GM18505 (cell line): ENCODE data around the gene RELCH.

ENCODE experiments used
- ATAC-seq: cut with Tn5 transposase; IDR thresholded peaks from one replicate; pipeline ENCODE4 v1.9.1; 2021; ENCODE audit not compliant: unreplicated experiment
- POLR2A ChIP-seq: IDR thresholded peaks from 4 replicates; pipeline ENCODE4 v1.6.1; 2011; ENCODE audit warnings: borderline replicate concordance; ENCODE audit not compliant: insufficient read depth, insufficient read length; ENCODE audit errors: extremely low read depth

Gene RELCH

DNA sequence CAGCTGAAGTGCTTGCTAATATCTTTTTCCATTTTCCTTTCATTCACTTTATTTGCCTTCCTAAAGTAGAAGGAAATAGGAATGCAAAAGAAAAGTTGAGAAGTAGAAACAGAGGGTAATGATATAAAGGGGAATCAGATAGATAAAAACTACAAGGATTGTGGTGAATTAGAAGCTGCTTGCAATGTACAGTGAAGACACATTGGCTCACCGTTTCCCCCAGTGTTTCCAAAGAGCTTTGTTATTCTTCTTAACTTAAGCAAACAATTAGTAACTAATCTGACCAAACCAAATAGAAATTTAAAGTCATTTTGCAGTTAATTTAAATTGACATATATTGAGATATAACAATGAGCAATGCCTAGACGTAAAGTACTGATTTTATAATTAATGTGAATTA, 63.4 kb downstream of the RELCH start:
- no peak for TF ChIP-seq POLR2A
- ATAC-seq: no peak

DNA sequence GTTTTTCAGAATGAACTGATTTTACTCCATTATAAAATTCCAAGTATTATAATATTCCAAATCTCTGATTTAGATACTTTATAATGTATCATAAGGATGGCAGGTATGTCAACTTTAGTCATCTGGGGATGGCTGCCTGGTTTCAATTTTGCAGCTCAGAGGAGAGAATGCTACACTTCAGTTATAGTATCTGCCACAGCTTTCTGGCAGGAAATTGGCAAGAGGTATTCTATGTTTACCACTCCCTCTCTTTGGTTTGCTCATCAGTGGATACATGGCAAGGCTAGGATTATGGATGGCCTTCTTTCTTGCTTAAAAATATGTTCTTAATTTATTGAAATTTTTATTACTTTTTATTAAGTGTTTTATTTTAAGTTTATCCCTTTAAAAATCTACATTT, 71.0 kb downstream of the RELCH start:
- ATAC-seq: no peak
- TF ChIP-seq POLR2A: no peak

DNA sequence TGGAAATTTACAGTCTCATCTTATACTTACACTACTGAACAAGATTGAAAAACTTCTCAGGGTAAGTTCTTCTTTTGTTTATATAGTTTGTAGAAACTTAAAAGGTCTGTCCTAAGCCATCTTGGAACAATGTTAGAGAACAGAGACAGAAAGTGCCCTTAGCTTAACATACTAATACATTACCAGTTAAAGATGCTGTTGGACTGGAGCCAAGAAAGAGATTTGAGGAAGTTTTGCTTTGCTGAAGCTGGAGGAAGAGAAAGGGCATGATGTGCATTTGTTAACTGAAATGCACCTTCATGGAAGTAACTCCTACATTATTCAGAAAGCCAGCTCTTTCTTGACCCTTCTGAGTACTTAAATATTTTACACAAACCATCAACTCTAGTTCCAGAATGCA, 71.6 kb downstream of the RELCH start:
- TF ChIP-seq POLR2A: no peak
- ATAC-seq: no peak

DNA sequence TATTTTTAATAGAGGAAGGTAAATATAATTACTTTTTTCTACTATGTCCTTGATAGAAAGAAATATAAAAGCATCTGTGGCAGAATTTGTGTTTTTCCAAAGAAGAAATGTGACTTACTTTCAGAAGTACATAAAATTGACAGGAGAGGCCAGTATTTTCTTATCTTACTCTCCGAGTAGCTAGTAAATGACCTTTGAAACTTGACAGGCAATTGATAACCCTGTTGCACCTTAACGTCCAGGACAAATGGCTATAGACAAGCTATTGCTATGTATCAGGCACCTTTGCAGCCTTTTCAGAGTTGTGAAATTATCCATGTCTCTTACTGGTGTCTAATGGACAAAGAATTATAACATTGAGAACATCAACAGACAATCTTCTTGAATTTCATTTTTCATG, 75.0 kb downstream of the RELCH start:
- no peak for TF ChIP-seq POLR2A
- no peak for ATAC-seq

DNA sequence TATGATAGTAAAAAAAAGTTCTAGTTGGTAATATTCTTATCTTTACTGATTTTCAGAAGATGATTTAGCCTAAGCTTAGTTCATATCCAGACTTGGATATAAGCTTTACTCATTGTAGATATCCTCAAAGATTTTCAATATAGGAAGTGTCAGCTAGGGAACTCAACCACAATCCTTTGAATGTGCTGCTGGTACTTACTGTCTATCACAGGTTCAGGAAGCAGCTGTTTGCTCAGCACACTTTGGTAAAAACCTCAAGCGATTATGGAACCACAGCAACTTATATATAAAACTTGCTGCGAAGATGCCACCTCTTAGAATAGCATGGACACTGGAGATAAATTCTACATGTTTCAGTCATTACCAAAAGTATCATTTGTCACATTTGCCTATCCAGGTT, 77.9 kb downstream of the RELCH start:
- ATAC-seq: no peak
- no peak for TF ChIP-seq POLR2A

DNA sequence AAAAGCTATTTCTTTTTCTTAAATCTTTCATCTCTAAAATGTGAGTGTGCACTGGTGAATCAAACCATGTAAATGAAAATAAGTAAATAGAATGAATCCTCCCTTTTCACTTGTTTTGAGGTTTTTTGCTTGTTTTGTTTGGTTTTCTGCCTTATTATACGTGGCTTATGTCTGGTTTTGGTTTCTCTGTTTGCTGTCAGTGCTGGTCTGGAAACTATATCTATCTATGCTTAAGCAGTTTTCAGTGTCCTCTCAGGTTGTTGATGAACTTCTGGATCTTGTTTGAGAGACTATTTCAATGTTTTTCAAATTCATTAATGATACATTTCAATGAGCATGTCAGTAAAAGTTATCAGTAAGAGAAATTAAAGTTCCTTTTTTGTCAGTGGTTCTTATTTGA, 90.0 kb downstream of the RELCH start:
- no peak for ATAC-seq
- TF ChIP-seq POLR2A: no peak

DNA sequence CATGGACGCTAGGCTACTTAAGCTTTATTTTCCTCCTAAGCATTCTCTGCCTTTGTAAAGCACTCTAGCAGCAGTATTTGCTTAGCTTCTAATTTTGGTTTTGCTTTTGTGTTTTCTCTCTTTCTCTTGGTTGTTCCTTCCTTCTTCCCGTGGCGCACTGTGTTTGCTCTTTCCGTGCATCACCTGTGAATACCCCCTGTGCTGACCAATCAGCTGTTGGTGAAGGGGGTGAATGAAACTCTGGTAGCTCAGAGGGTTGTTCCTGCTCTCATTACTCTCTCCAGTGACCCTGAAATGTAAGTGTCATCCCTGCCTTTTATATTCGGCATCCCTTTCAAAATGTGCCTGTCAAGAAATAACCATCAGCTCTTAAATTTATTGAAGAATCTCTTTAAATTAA, 92.5 kb downstream of the RELCH start:
- ATAC-seq: no peak
- no peak for TF ChIP-seq POLR2A

DNA sequence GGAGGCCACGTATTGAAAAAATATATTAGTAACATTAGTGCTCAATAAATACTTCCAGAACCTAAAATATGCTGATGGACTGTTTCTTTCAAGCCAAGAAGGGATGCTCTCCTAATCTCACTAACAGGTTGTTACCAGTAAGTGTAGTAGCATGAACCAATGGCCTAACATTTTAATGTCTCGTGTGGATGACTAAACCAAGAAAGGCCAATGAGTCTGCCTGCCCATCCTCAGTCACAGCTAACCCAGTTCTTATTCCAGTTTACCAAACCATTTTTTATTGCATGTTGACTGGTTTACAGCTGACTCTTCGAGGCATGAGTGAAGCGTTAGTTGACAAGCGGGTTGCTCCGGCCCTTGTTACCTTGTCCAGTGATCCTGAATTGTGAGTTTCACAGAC, 93.0 kb downstream of the RELCH start:
- ATAC-seq: no peak
- TF ChIP-seq POLR2A: no peak

DNA sequence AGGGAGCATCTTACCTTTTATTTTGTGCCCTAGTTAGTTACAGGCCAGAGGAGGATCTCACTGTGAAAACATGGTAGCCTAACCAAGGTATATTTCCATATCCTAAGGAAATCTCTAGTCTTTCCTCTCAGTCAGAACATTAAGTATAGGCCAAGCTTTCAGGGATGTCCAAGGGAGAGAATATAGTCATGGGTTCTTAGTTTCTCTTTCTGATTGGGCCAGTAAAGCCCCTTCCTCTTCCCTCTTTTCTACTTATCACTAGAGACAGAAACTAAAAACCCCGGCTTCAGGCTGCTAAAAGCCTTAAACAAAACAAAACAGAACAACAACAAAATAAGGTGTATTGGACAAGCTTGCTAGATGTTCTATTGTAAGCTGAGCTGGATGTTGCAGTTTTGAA, 93.7 kb downstream of the RELCH start:
- ATAC-seq: no peak
- no peak for TF ChIP-seq POLR2A

DNA sequence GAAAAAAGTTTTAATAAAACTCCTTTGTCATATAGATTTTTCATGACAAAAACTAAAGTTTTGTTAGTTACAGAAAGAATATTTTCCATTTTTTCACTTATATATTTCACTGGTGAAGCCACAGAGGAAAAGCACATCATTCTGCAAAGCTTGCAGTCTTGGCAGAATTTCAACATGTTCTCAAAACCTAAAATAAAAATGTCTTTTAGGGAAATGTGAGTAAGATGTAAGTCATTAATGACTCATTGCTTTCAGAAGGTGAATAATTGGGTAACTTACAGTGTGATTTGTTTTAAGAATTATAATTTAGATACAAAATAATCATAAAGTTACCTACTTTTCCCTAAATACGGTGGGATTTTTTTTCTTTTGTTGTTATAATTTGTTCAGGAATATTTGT, 94.6 kb downstream of the RELCH start:
- no peak for TF ChIP-seq POLR2A

DNA sequence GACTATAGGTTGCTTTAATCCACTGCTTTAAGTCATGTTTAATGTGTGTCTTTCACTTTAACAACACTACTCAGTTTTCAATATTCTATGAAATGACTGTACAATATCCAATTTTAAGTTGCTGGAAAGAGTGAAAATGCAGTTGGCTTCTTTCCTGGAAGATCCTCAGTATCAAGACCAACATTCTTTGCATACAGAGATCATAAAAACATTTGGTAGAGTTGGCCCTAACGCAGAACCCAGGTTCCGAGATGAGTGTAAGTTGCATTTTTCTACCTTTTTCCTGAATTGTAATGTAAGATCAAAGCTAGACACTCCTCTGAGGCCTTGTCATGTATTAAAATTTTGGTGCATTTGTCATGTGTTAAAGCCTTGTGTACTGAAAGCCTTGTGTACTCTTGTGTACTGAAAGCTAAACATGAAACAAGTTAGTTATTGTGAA, 95.2 kb downstream of the RELCH start:
- no peak for TF ChIP-seq POLR2A
- no peak for ATAC-seq

More for the DNA sequence above, 94.6 kb downstream of the RELCH start:
- no peak for ATAC-seq

DNA sequence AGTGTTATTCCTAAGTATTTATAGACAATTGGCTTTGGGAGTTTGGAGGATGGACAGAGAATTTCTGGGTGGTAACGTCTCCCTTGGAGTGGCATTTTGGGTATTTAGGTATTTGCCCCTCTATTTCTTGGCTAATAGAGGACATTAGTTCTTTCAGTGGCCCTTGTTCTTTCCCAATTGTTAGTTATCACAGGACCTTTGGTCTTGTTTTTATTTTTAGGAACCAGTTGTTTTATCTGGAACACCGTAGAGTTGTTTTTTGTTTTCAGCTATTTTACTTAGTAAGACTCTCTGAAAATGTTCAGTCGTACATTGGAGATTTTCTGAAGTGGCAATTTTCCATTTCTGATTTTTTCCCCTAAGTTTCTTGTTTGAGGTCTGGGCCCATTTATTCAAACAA, 97.6 kb downstream of the RELCH start:
- no peak for TF ChIP-seq POLR2A
- ATAC-seq: no peak

DNA sequence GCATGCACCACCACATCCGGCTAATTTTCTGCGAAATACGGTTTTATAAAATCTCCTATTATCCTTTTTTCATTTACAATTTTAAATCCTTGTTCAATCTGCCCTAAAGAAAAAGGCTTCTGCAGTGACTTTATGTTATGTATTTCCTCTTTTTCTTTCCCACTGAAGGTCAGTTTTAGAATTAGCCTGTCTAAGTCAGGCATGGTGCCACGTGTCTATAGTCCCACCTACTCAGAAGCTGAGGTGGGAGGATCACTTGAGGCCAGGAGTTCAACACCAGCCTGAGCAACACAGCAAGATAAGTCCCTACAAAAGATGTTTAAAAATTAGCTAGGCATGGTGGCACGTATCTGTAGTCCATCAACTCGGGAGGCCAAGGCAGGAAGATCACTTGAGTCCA, 98.2 kb downstream of the RELCH start:
- no peak for ATAC-seq
- TF ChIP-seq POLR2A: no peak

DNA sequence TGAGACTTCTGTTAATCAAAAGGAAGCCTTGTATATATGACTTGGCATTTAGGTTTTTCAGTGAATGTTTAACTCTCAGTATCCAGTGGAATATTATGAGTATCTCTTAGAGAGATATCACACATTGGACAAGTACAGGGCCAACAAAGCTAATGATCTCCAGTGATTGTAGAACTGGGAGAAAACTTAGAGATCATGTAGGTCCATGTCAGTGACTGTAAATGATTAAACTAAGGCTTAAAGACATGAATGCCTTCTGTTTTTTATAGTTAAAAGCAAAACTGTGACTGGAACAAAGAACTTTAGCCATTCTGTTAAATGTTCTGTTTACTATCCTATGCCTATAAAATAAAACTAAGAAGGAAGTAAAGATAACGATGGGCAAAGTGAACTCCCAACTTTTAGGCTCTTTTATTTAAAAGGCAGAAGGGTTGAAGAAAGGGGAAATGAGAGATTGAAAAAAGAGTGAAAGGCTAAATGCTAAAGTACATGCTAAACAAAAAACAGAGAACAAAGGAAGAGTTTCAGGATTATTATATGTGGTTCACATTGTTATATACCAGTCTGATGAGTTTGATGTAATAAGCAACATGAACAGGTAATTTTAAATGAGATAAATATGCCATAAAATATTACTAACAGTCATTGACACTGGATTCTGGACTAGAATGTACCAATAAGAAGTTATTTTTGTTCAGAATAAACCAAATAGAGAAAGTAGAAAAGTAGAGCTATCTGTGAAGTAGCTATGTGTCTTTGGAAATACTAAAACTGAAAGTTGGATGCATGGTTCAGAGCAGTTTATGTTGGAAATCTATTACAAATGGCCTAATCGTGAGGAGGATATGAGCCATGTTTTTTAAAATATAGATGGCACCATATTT, 101.0 kb downstream of the RELCH start:
- TF ChIP-seq POLR2A: no peak
- ATAC-seq: peak; percentile 41
